T-cell (primary cell): ENCODE measurements around the gene LMO1. TPM values are rescaled to one million over a fixed set of nuclear protein-coding genes. Genes with fewer than 3 reads are reported as not detected.

Source experiments
- ATAC-seq, 4 experiments: fragments of 200-7000 bp in 3 of 4; fragments of 150-1000 bp in 1 of 4; cut with Tn5 transposase; replicated peaks in 1 of 4; 1 replicate in 3 of 4; 2 replicates in 1 of 4; pipeline ENCODE4 v1.10.0; 2021; ENCODE audit warnings: moderate library complexity in 3 of 4, mild to moderate bottlenecking in 2 of 4, moderate number of reproducible peaks in 1 of 4
- CTCF ChIA-PET, 2 donors: fragments of 300-600 bp; sonication (Branson Sonifier 250); formaldehyde crosslinking; loops; one replicate each; lab custom pipeline; 2022; ENCODE audit warnings: antibody characterized with exemption in 2 of 2; lab: Charles Lee
- POLR2A ChIA-PET, 2 donors: fragments of 300-600 bp; sonication (Branson Sonifier 250); formaldehyde crosslinking; loops; one replicate each; lab custom pipeline; 2022; ENCODE audit warnings: antibody characterized with exemption in 2 of 2; lab: Charles Lee
- DNase-seq, 35 experiments: peaks; one replicate each; pipeline versions ENCODE4 v3.0.0 to v3.0.0-alpha.2; 2013 to 2023
- H3K27ac ChIP-seq: one replicate; pipeline ENCODE4 v1.5.1; 2013; ENCODE audit warnings: low read length
- H3K27me3 ChIP-seq, 2 experiments: replicated peaks in 1 of 2; 1 replicate in 1 of 2; 2 replicates in 1 of 2; pipeline versions ENCODE4 v1.6.1 to v1.7.0; 2013; ENCODE audit warnings: low read length in 1 of 2, mixed read lengths in 1 of 2; ENCODE audit not compliant: control insufficient read depth in 2 of 2, insufficient read depth in 2 of 2; ENCODE audit errors: extremely low read depth in 1 of 2
- H3K36me3 ChIP-seq, 2 donors: 1 replicate in 1 of 2; 2 replicates in 1 of 2; pipeline versions ENCODE4 v1.6.1 to v1.7.0; 2013; ENCODE audit warnings: low read length in 1 of 2; ENCODE audit not compliant: control insufficient read depth in 2 of 2, insufficient read depth in 1 of 2; ENCODE audit errors: extremely low read depth in 1 of 2
- H3K4me1 ChIP-seq, 2 experiments: 1 replicate in 1 of 2; 2 replicates in 1 of 2; pipeline versions ENCODE4 v1.6.1 to v1.7.0; 2013; ENCODE audit warnings: low read length in 2 of 2, mixed read lengths in 1 of 2; ENCODE audit not compliant: insufficient read depth in 2 of 2, control insufficient read depth in 1 of 2; ENCODE audit errors: extremely low read depth in 1 of 2
- H3K4me3 ChIP-seq, 2 donors: 1 replicate in 1 of 2; 2 replicates in 1 of 2; pipeline versions ENCODE4 v1.5.1 to v1.7.0; 2013; ENCODE audit warnings: mild to moderate bottlenecking in 2 of 2, low read length in 1 of 2, moderate library complexity in 1 of 2; ENCODE audit not compliant: control insufficient read depth in 1 of 2; ENCODE audit errors: extremely low read depth in 1 of 2
- H3K9me3 ChIP-seq: 2 replicates; pipeline ENCODE4 v1.7.0; 2013
- H3K27ac Mint-ChIP-seq, 2 donors: one replicate each; pipeline ENCODE4 v1.8.0; 2020 to 2021; ENCODE audit warnings: mild to moderate bottlenecking in 2 of 2, mixed read lengths in 2 of 2
- H3K27me3 Mint-ChIP-seq, 2 donors: one replicate each; pipeline ENCODE4 v1.8.0; 2021 to 2022; ENCODE audit warnings: mixed read lengths in 2 of 2
- H3K36me3 Mint-ChIP-seq: one replicate; pipeline ENCODE4 v1.8.0; 2021; ENCODE audit warnings: mixed read lengths
- H3K4me1 Mint-ChIP-seq, 3 donors: one replicate each; pipeline ENCODE4 v1.8.0; 2020 to 2022; ENCODE audit warnings: mixed read lengths in 3 of 3, mild to moderate bottlenecking in 1 of 3
- H3K4me3 Mint-ChIP-seq, 3 donors: one replicate each; pipeline ENCODE4 v1.8.0; 2020 to 2022; ENCODE audit warnings: mild to moderate bottlenecking in 3 of 3, mixed read lengths in 3 of 3, moderate library complexity in 3 of 3
- H3K9me3 Mint-ChIP-seq, 3 donors: one replicate each; pipeline ENCODE4 v1.8.0; 2020 to 2022; ENCODE audit warnings: mixed read lengths in 3 of 3
- WGBS: methylation state at CpG from one replicate; pipeline ENCODE4 v1.1.5; 2013; ENCODE audit warnings: missing lambda C conversion rate; ENCODE audit not compliant: insufficient coverage; 5-methylcytosine and 5-hydroxymethylcytosine counted together
- total RNA-seq, 35 experiments: library from RNA in 6 of 35; stranded (reverse) in 6 of 35; fragments of 120-200 nt in 1 of 35; gene quantifications; one replicate each; pipeline versions ENCODE4 v1.2.1 to v1.2.4 and lab custom pipeline; 2013 to 2026

Gene LMO1
- total RNA-seq, 5 donors from 2014 or later (not counting 1 experiment from before 2014, with no cell fraction given) = not detected

GRCh38 chr11:8262552-8263108, 1.0 kb downstream of the LMO1 start:
- Histone ChIP-seq H3K4me1 (peaks cover 0 to 19% of the 10 kb centered on the region in 2 experiments), H3K4me3 (peak overlapping the region in 1 of 2 donors; percentile 46), H3K9me3 (no peaks in the 10 kb centered on the region), H3K27ac (no peak overlapping the region), H3K36me3 (no peaks in the 10 kb centered on the region), H3K27me3 (peaks cover 5 to 85% of the 10 kb centered on the region in 2 experiments)
- Mint-ChIP-seq H3K4me1 (peaks cover 12 to 13% (median 12%) of the 10 kb centered on the region in 3 donors), H3K27ac (no peak overlapping the region), H3K36me3 (no peaks in the 10 kb centered on the region), H3K4me3 (peak overlapping the region; percentile 37 to 79 (median 52)), H3K27me3 (peaks cover 53 to 78% of the 10 kb centered on the region in 2 donors), H3K9me3 (no peaks in the 10 kb centered on the region)
- ChIA-PET POLR2A (no interaction called here), CTCF (interaction anchor here in 1 of 2 donors (1.6 kb wide), 1 partner anchor 16 kb away, joined by 4 read pairs; no protein-coding TSS in a partner anchor)
- peak; percentile 47 to 63 (median 57) for ATAC-seq
- 5% methylated on average over 66 of the region's 66 CpGs for WGBS
- DNase-seq = peak in 7 of 35 experiments; percentile 5 to 37 (median 16)

- POLR2A ChIA-PET = no interaction called here
- ATAC-seq (no peak), DNase-seq (peak in 2 of 35 experiments; percentile 8 to 21)
- Histone ChIP-seq H3K4me1 (peaks cover 0 to 16% of the 10 kb centered on the region in 2 experiments), H3K36me3 (no peaks in the 10 kb centered on the region), H3K27ac (no peak overlapping the region), H3K27me3 (peaks cover 2 to 79% of the 10 kb centered on the region in 2 experiments), H3K9me3 (no peaks in the 10 kb centered on the region), H3K4me3 (no peak overlapping the region)
- CTCF ChIA-PET = no interaction called here
- H3K4me1 Mint-ChIP-seq = peaks cover 12% of the 10 kb centered on the region in 3 donors
- H3K4me3 Mint-ChIP-seq = peak overlapping the region in 2 of 3 donors; percentile 52 to 79
- H3K36me3 Mint-ChIP-seq = no peaks in the 10 kb centered on the region
- peaks cover 48 to 72% of the 10 kb centered on the region in 2 donors for H3K27me3 Mint-ChIP-seq
- WGBS = 92% methylated on average over 12 of the region's 12 CpGs
- H3K27ac Mint-ChIP-seq = no peak overlapping the region
- no peaks in the 10 kb centered on the region for H3K9me3 Mint-ChIP-seq
These were observed 1.6 kb downstream of the LMO1 start for GRCh38 chr11:8261921-8262551.

- POLR2A ChIA-PET = no interaction called here
- 100% methylated on average over 2 of the region's 2 CpGs for WGBS
- ATAC-seq = no peak
- Histone ChIP-seq H3K4me3 (no peak overlapping the region), H3K36me3 (no peaks in the 10 kb centered on the region), H3K27ac (no peak overlapping the region), H3K27me3 (peaks cover 0 to 73% of the 10 kb centered on the region in 2 experiments), H3K9me3 (no peaks in the 10 kb centered on the region), H3K4me1 (peaks cover 0 to 16% of the 10 kb centered on the region in 2 experiments)
- H3K4me3 Mint-ChIP-seq = peak overlapping the region in 1 of 3 donors; percentile 79
- no peak overlapping the region for H3K27ac Mint-ChIP-seq
- H3K27me3 Mint-ChIP-seq = peaks cover 42 to 65% of the 10 kb centered on the region in 2 donors
- H3K9me3 Mint-ChIP-seq = no peaks in the 10 kb centered on the region
- DNase-seq = peak in 2 of 35 experiments; percentile 5 to 9
- peaks cover 12% of the 10 kb centered on the region in 3 donors for H3K4me1 Mint-ChIP-seq
- CTCF ChIA-PET = interaction anchor here in 1 of 2 donors (0.5 kb wide), 1 partner anchor 32 kb away, joined by 5 read pairs; no protein-coding TSS in a partner anchor
- H3K36me3 Mint-ChIP-seq = no peaks in the 10 kb centered on the region
These were observed 2.4 kb downstream of the LMO1 start for GRCh38 chr11:8261291-8261690.

GRCh38 chr11:8260202-8260966, 3.3 kb downstream of the LMO1 start:
- Mint-ChIP-seq H3K4me3 (no peak overlapping the region), H3K9me3 (no peaks in the 10 kb centered on the region), H3K27me3 (peaks cover 37 to 57% of the 10 kb centered on the region in 2 donors), H3K36me3 (no peaks in the 10 kb centered on the region), H3K27ac (no peak overlapping the region), H3K4me1 (peaks cover 12% of the 10 kb centered on the region in 3 donors)
- Histone ChIP-seq H3K9me3 (no peaks in the 10 kb centered on the region), H3K27me3 (peaks cover 0 to 66% of the 10 kb centered on the region in 2 experiments), H3K4me1 (peaks cover 0 to 16% of the 10 kb centered on the region in 2 experiments), H3K27ac (no peak overlapping the region), H3K36me3 (no peaks in the 10 kb centered on the region), H3K4me3 (no peak overlapping the region)
- CTCF ChIA-PET = no interaction called here
- peak in 1 of 35 experiments; percentile 11 for DNase-seq
- no peak for ATAC-seq
- POLR2A ChIA-PET = no interaction called here
- WGBS = 70% methylated on average over 11 of the region's 20 CpGs

- ATAC-seq (no peak), DNase-seq (peak in 1 of 35 experiments; percentile 15)
- POLR2A ChIA-PET = no interaction called here
- Histone ChIP-seq H3K4me1 (peaks cover 0 to 16% of the 10 kb centered on the region in 2 experiments), H3K27me3 (peaks cover 0 to 57% of the 10 kb centered on the region in 2 experiments), H3K36me3 (no peaks in the 10 kb centered on the region), H3K27ac (no peak overlapping the region), H3K4me3 (no peak overlapping the region), H3K9me3 (no peaks in the 10 kb centered on the region)
- Mint-ChIP-seq H3K4me3 (no peak overlapping the region), H3K9me3 (no peaks in the 10 kb centered on the region), H3K27me3 (peaks cover 30 to 47% of the 10 kb centered on the region in 2 donors), H3K36me3 (no peaks in the 10 kb centered on the region), H3K4me1 (peaks cover 10 to 12% (median 12%) of the 10 kb centered on the region in 3 donors), H3K27ac (no peak overlapping the region)
- 66% methylated on average over 9 of the region's 11 CpGs for WGBS
- CTCF ChIA-PET = no interaction called here
These were observed 4.2 kb downstream of the LMO1 start for GRCh38 chr11:8259306-8259959.

GRCh38 chr11:8258784-8259183, 4.9 kb downstream of the LMO1 start:
- no peak overlapping the region for H3K4me3 ChIP-seq
- DNase-seq (peak in 1 of 35 experiments; percentile 7), ATAC-seq (no peak)
- CTCF ChIA-PET = no interaction called here
- no peaks in the 10 kb centered on the region for H3K36me3 Mint-ChIP-seq
- H3K9me3 ChIP-seq = no peaks in the 10 kb centered on the region
- H3K36me3 ChIP-seq = no peaks in the 10 kb centered on the region
- POLR2A ChIA-PET = no interaction called here
- no peak overlapping the region for H3K4me3 Mint-ChIP-seq
- peaks cover 4 to 7% (median 7%) of the 10 kb centered on the region in 3 donors for H3K4me1 Mint-ChIP-seq
- H3K9me3 Mint-ChIP-seq = no peaks in the 10 kb centered on the region
- H3K27me3 ChIP-seq = peaks cover 0 to 50% of the 10 kb centered on the region in 2 experiments
- 83% methylated on average over 8 of the region's 9 CpGs for WGBS
- no peak overlapping the region for H3K27ac Mint-ChIP-seq
- H3K27me3 Mint-ChIP-seq = peaks cover 24 to 42% of the 10 kb centered on the region in 2 donors
- peaks cover 0 to 14% of the 10 kb centered on the region in 2 experiments for H3K4me1 ChIP-seq
- H3K27ac ChIP-seq = no peak overlapping the region
